Measurements from ENCODE around the gene ZBTB17. TPM values are rescaled to one million over a fixed set of nuclear protein-coding genes. Genes with fewer than 3 reads are reported as not detected.

The ZBTB17 gene
- total and polyA plus RNA-seq, 2 of the 8 experiments (the other 6 are each of a cell fraction or from before 2014, with no cell fraction given): 24.7 to 36.2 TPM

- TF ChIP-seq CHD7 (IDR thresholded peaks at IDR 0.05; ENCODE audit: insufficient replicate concordance, low read length) (no peak), EP300 (IDR thresholded peaks at IDR 0.05; ENCODE audit: borderline replicate concordance in 1 of 2, low read depth in 2 of 2, low read length in 2 of 2) (no peak)
Observed at GRCh38 chr1:15965228-15965767, 10.6 kb downstream of the ZBTB17 start (continued).

All from H1 (cell line).